Tibial nerve (tissue), 4 donors: ENCODE results near the gene SART3.

Experiments
- CTCF ChIP-seq, 5 experiments: fragments of 200-600 bp in 3 of 5; fragments of 450-650 bp in 2 of 5; sonication (generic) in 3 of 5; IDR thresholded peaks; one replicate each; pipeline ENCODE4 v1.5.1; 2016 to 2019; ENCODE audit warnings: antibody characterized with exemption in 5 of 5, mild to moderate bottlenecking in 3 of 5, moderate library complexity in 2 of 5
- EP300 ChIP-seq, 2 donors: sonication (generic); formaldehyde crosslinking; IDR thresholded peaks; one replicate each; pipeline ENCODE4 v1.6.1; 2017; ENCODE audit warnings: antibody characterized with exemption in 2 of 2, mild to moderate bottlenecking in 1 of 2
- POLR2A ChIP-seq, 2 donors: fragments of 450-650 bp; IDR thresholded peaks; one replicate each; pipeline ENCODE4 v1.6.1; 2017; ENCODE audit warnings: antibody characterized with exemption in 2 of 2, mild to moderate bottlenecking in 2 of 2, moderate library complexity in 2 of 2

GRCh38 chr12:108575199-108575912, 14.4 kb upstream of the SART3 start:
- TF ChIP-seq CTCF (IDR thresholded peaks at IDR 0.05) (no peak), POLR2A (IDR thresholded peaks at IDR 0.05) (no peak), EP300 (IDR thresholded peaks at IDR 0.05) (no peak)
